H1 (cell line): ENCODE results near the gene FAM193B. TPM values are rescaled to one million over a fixed set of nuclear protein-coding genes. Genes with fewer than 3 reads are reported as not detected.

Source experiments
- CTCF ChIA-PET: fragments of 300-600 bp; sonication (Branson Sonifier 250); formaldehyde crosslinking; loops from one replicate; lab custom pipeline; 2021; ENCODE audit not compliant: partially characterized antibody; lab: Charles Lee
- POLR2A ChIA-PET: fragments of 300-600 bp; sonication (Branson Sonifier 250); formaldehyde crosslinking; loops from one replicate; lab custom pipeline; 2021; ENCODE audit warnings: inconsistent platforms; ENCODE audit not compliant: partially characterized antibody; lab: Charles Lee
- DNase-seq, 2 experiments: peaks; one replicate each; pipeline versions ENCODE4 v3.0.0 to v3.0.0-alpha.2; 2010 to 2022; ENCODE audit warnings: low spot score in 2 of 2, low read depth in 1 of 2, mixed read lengths in 1 of 2
- FAIRE-seq: peaks from 2 replicates; lab custom pipeline; 2011; peaks lifted over from hg19 to GRCh38; lab: Jason Lieb, UNC
- H2AFZ ChIP-seq: 2 replicates; pipeline ENCODE4 v1.8.1; 2012; ENCODE audit warnings: low read length, inconsistent platforms
- H2AK5ac ChIP-seq: 2 replicates; pipeline ENCODE4 v1.6.1; 2013; ENCODE audit warnings: low read depth, low read length
- H2BK120ac ChIP-seq: replicated peaks from 2 replicates; pipeline ENCODE3; 2013; ENCODE audit warnings: low read depth, low read length, inconsistent platforms
- H2BK12ac ChIP-seq: 2 replicates; pipeline ENCODE4 v1.6.1; 2013; ENCODE audit warnings: low read depth, low read length
- H2BK15ac ChIP-seq: 2 replicates; pipeline ENCODE4 v1.6.1; 2013; ENCODE audit warnings: low read length
- H2BK20ac ChIP-seq: 2 replicates; pipeline ENCODE4 v1.6.1; 2013; ENCODE audit warnings: low read length
- H2BK5ac ChIP-seq: 2 replicates; pipeline ENCODE4 v1.6.1; 2013; ENCODE audit warnings: low read depth, low read length
- H3K14ac ChIP-seq: 2 replicates; pipeline ENCODE4 v1.6.1; 2013; ENCODE audit warnings: inconsistent platforms; ENCODE audit not compliant: insufficient read length
- H3K18ac ChIP-seq: 2 replicates; pipeline ENCODE4 v1.6.1; 2013; ENCODE audit warnings: low read length; ENCODE audit errors: extremely low read depth
- H3K23ac ChIP-seq: 2 replicates; pipeline ENCODE4 v1.6.1; 2013; ENCODE audit warnings: inconsistent platforms; ENCODE audit not compliant: insufficient read length
- H3K23me2 ChIP-seq: 2 replicates; pipeline ENCODE4 v1.6.1; 2013; ENCODE audit warnings: low read depth, low read length
- H3K27ac ChIP-seq: 2 replicates; pipeline ENCODE4 v1.6.1; 2011; ENCODE audit warnings: low read depth, low read length, inconsistent platforms
- H3K27me3 ChIP-seq, 4 experiments: replicated peaks in 1 of 4; 1 replicate in 1 of 4; 2 replicates in 3 of 4; pipeline versions ENCODE4 v1.6.1 to v1.8.1; 2011 to 2013; ENCODE audit warnings: low read length in 3 of 4, mild to moderate bottlenecking in 3 of 4, inconsistent platforms in 2 of 4, mixed read lengths in 2 of 4, moderate library complexity in 1 of 4; ENCODE audit not compliant: control insufficient read depth in 3 of 4, insufficient read depth in 3 of 4; ENCODE audit errors: extremely low read depth in 1 of 4
- H3K36me3 ChIP-seq, 4 experiments: 2 replicates each; pipeline versions ENCODE4 v1.6.1 to v1.8.1; 2011 to 2013; ENCODE audit warnings: mild to moderate bottlenecking in 4 of 4, low read length in 3 of 4, moderate library complexity in 2 of 4, control low read depth in 1 of 4, inconsistent platforms in 1 of 4; ENCODE audit not compliant: insufficient read depth in 4 of 4, control insufficient read depth in 2 of 4
- H3K4ac ChIP-seq: replicated peaks from 2 replicates; pipeline ENCODE3; 2013; ENCODE audit warnings: low read length, low read depth, mixed read lengths, inconsistent platforms; ENCODE audit not compliant: insufficient read length
- H3K4me1 ChIP-seq, 4 experiments: replicated peaks in 1 of 4; 1 replicate in 1 of 4; 2 replicates in 3 of 4; pipeline versions ENCODE4 v1.6.1 to v1.8.1; 2011 to 2013; ENCODE audit warnings: low read length in 3 of 4, inconsistent platforms in 2 of 4, mixed read lengths in 1 of 4; ENCODE audit not compliant: insufficient read depth in 4 of 4, control insufficient read depth in 3 of 4
- H3K4me2 ChIP-seq, 2 experiments: 2 replicates each; pipeline versions ENCODE4 v1.6.1 to v1.8.1; 2011 to 2013; ENCODE audit warnings: low read depth in 2 of 2, low read length in 2 of 2, control low read depth in 1 of 2, inconsistent platforms in 1 of 2, mild to moderate bottlenecking in 1 of 2; ENCODE audit not compliant: insufficient read depth in 1 of 2
- H3K4me3 ChIP-seq, 4 experiments: fragments of 200-600, 300-600 bp in 1 of 4; sonication (generic), shearing (Covaris generic), sonication (Bioruptor Twin) in 1 of 4; 2 replicates each; pipeline versions ENCODE4 v1.5.1 to v1.8.1; 2011 to 2016; ENCODE audit warnings: low read length in 4 of 4, low read depth in 3 of 4, control low read depth in 2 of 4, inconsistent platforms in 2 of 4, mild to moderate bottlenecking in 2 of 4, mixed read lengths in 1 of 4, moderate library complexity in 1 of 4; ENCODE audit not compliant: insufficient read depth in 2 of 4; ENCODE audit errors: extremely low read depth in 1 of 4
- H3K56ac ChIP-seq: replicated peaks from 2 replicates; pipeline ENCODE3; 2013; ENCODE audit warnings: low read depth, mild to moderate bottlenecking, mixed read lengths, low read length, inconsistent platforms; ENCODE audit not compliant: insufficient read length
- H3K79me1 ChIP-seq: 2 replicates; pipeline ENCODE4 v1.6.1; 2013; ENCODE audit warnings: low read depth, low read length, control low read depth
- H3K79me2 ChIP-seq, 2 experiments: 2 replicates each; pipeline versions ENCODE4 v1.6.1 to v1.8.1; 2012 to 2013; ENCODE audit warnings: low read length in 2 of 2, mild to moderate bottlenecking in 2 of 2, inconsistent platforms in 1 of 2; ENCODE audit not compliant: insufficient read depth in 2 of 2, control insufficient read depth in 1 of 2
- H3K9ac ChIP-seq, 4 experiments: replicated peaks in 1 of 4; 1 replicate in 1 of 4; 2 replicates in 3 of 4; pipeline versions ENCODE4 v1.6.1 to v1.8.1; 2011 to 2013; ENCODE audit warnings: low read depth in 3 of 4, low read length in 3 of 4, control low read depth in 2 of 4, mild to moderate bottlenecking in 2 of 4, moderate library complexity in 2 of 4, inconsistent platforms in 1 of 4; ENCODE audit errors: extremely low read depth in 1 of 4
- H3K9me3 ChIP-seq, 2 experiments: 2 replicates each; pipeline versions ENCODE4 v1.6.1 to v1.8.1; 2012 to 2013; ENCODE audit warnings: mild to moderate bottlenecking in 2 of 2, moderate library complexity in 2 of 2, control low read depth in 1 of 2, inconsistent platforms in 1 of 2, low read depth in 1 of 2, low read length in 1 of 2, mixed read lengths in 1 of 2; ENCODE audit not compliant: insufficient read depth in 2 of 2
- H4K20me1 ChIP-seq, 2 experiments: replicated peaks in 1 of 2; 2 replicates each; pipeline versions ENCODE3 to v1.8.1; 2011 to 2013; ENCODE audit warnings: inconsistent platforms in 2 of 2, low read length in 2 of 2, mild to moderate bottlenecking in 1 of 2; ENCODE audit not compliant: insufficient read depth in 2 of 2, control insufficient read depth in 1 of 2
- H4K5ac ChIP-seq: 2 replicates; pipeline ENCODE4 v1.6.1; 2013; ENCODE audit warnings: low read length, low read depth, mixed read lengths, inconsistent platforms; ENCODE audit not compliant: insufficient read length
- H4K8ac ChIP-seq: 2 replicates; pipeline ENCODE4 v1.8.0; 2013; ENCODE audit warnings: mild to moderate bottlenecking, moderate library complexity, low read length, inconsistent platforms; ENCODE audit not compliant: insufficient read depth; ENCODE audit errors: extremely low read depth
- H4K91ac ChIP-seq: replicated peaks from 2 replicates; pipeline ENCODE3; 2013; ENCODE audit warnings: low read length, mixed read lengths, inconsistent platforms; ENCODE audit not compliant: insufficient read length
- CEBPB ChIP-seq: IDR thresholded peaks from 2 replicates; pipeline ENCODE4 v1.6.1; 2012; ENCODE audit warnings: low read depth, low read length
- POLR2A ChIP-seq, 2 experiments: IDR thresholded peaks; 1 replicate in 1 of 2; 2 replicates in 1 of 2; pipeline ENCODE4 v1.6.1; 2011; ENCODE audit warnings: low read depth in 2 of 2, low read length in 2 of 2, mild to moderate bottlenecking in 2 of 2; ENCODE audit errors: control extremely low read depth in 1 of 2
- RAD21 ChIP-seq, 2 experiments: IDR thresholded peaks in 1 of 2; conservative IDR thresholded peaks in 1 of 2; 2 replicates each; pipeline ENCODE4 v1.6.1; 2011; ENCODE audit warnings: low read depth in 2 of 2, low read length in 2 of 2, improper control_type of control experiment in 1 of 2, inconsistent platforms in 1 of 2, mild to moderate bottlenecking in 1 of 2, moderate library complexity in 1 of 2
- WGBS, 2 experiments: shearing (Covaris generic) in 1 of 2; methylation state at CpG; one replicate each; pipeline versions ENCODE4 v1.1.6 to v1.1.7; 2013 to 2015; ENCODE audit warnings: low lambda C conversion rate in 2 of 2, mixed read lengths in 2 of 2, inconsistent platforms in 1 of 2, low coverage in 1 of 2, missing lambda C conversion rate in 1 of 2; ENCODE audit not compliant: insufficient replicate concordance in 2 of 2, insufficient coverage in 1 of 2, insufficient read length in 1 of 2; ENCODE audit errors: extremely low coverage in 1 of 2, missing lambda C conversion rate in 1 of 2; 5-methylcytosine and 5-hydroxymethylcytosine counted together
- polyA plus RNA-seq, 7 experiments: library from polyadenylated mRNA; depleted of rRNA in 3 of 7; stranded (reverse) in 5 of 7; unstranded in 2 of 7; fragments of >200 nt in 5 of 7; fragments of 200-250 nt in 2 of 7; gene quantifications; 1 replicate in 5 of 7; 2 replicates in 1 of 7; 4 replicates in 1 of 7; pipeline versions ENCODE4 v1.2.1 to v1.2.3, GENCODE V29; 2011 to 2013; ENCODE audit warnings: missing spikeins in 2 of 7, mixed read lengths in 2 of 7
- total RNA-seq: library from RNA; stranded (reverse); fragmentation: NEBNext Ultra II Directional; extraction: Animal tissue kit (Norgen Biotek cat#: 25700); gene quantifications from 2 replicates; pipeline ENCODE4 v1.2.1, GENCODE V29; 2021

The FAM193B gene
- total and polyA plus RNA-seq, 2 of the 8 experiments (the other 6 are each of a cell fraction or from before 2014, with no cell fraction given) = 49.9 to 69.8 TPM

GRCh38 chr5:177524941-177525655, 29.3 kb downstream of the FAM193B start:
- Histone ChIP-seq H4K91ac (no peak overlapping the region), H3K27me3 (no peaks in the 10 kb centered on the region), H4K5ac (no peak overlapping the region), H2AFZ (no peak overlapping the region), H3K9ac (no peak overlapping the region), H3K9me3 (no peaks in the 10 kb centered on the region), H2BK12ac (no peak overlapping the region), H4K8ac (no peak overlapping the region), H3K79me1 (no peaks in the 10 kb centered on the region), H3K36me3 (peaks cover 25 to 69% (median 40%) of the 10 kb centered on the region in 4 experiments; a peak in 7 of 8 replicates), H3K4me3 (no peak overlapping the region), H3K18ac (no peak overlapping the region), H3K4ac (no peak overlapping the region), H3K56ac (no peak overlapping the region), H2BK20ac (no peak overlapping the region), H3K14ac (no peak overlapping the region), H3K4me1 (no peaks in the 10 kb centered on the region), H2BK15ac (no peak overlapping the region), H2BK120ac (no peak overlapping the region), H4K20me1 (peaks cover 9% of the 10 kb centered on the region in 2 experiments), H3K23me2 (no peaks in the 10 kb centered on the region), H3K23ac (no peak overlapping the region), H3K4me2 (no peak overlapping the region), H3K79me2 (no peaks in the 10 kb centered on the region), H3K27ac (no peak overlapping the region), H2AK5ac (no peak overlapping the region), H2BK5ac (no peak overlapping the region)
- ChIA-PET POLR2A (interaction anchor here (0.8 to 1.9 kb wide), 12 partner anchors 8 to 53 kb away, joined by 3 to 10 read pairs (median 3); partner anchors contain the start of gene DDX41), CTCF (interaction anchor here (0.6 to 2.2 kb wide), 13 partner anchors 9 to 543 kb away, joined by 3 to 12 read pairs (median 3); partner anchors contain the start of gene DOK3)
- no peak for DNase-seq
- FAIRE-seq = no peak
- TF ChIP-seq CEBPB (no peak), RAD21 (IDR thresholded peaks at IDR 0.05 in 1 of 2, conservative IDR thresholded peaks at IDR 0.05 in 1 of 2; ENCODE audit: low read depth in 2 of 2, low read length in 2 of 2) (peak in 1 of 2 experiments; percentile 2; a peak in 1 of 4 replicates), POLR2A (IDR thresholded peaks at IDR 0.05; ENCODE audit: control extremely low read depth in 1 of 2, low read depth in 2 of 2, low read length in 2 of 2) (no peak)
- WGBS, 2 experiments = 91% methylated on average over 10 of the region's 10 CpGs; no CpG with 5 or more reads in 1 of the 2 experiments
